ENCODE results near the gene BDKRB2. TPM values are rescaled to one million over a fixed set of nuclear protein-coding genes. Genes with fewer than 3 reads are reported as not detected.

The BDKRB2 gene
- total RNA-seq, 2 donors from 2014 or later = 1.1 to 3.8 TPM

GRCh38 chr14:96206461-96206860 lies 1.8 kb downstream of the BDKRB2 start:
- H3K27ac Mint-ChIP-seq = no peak overlapping the region
- Histone ChIP-seq H3K36me3 (ENCODE audit: control insufficient read depth, insufficient read depth, low read length) (no peaks in the 10 kb centered on the region), H3K27me3 (ENCODE audit: control insufficient read depth, insufficient read depth, low read length, poor library complexity, severe bottlenecking) (no peaks in the 10 kb centered on the region), H3K4me3 (ENCODE audit: low read length) (no peak overlapping the region), H3K9ac (ENCODE audit: extremely low read depth, low read length, poor library complexity, severe bottlenecking) (no peak overlapping the region), H3K27ac (ENCODE audit: low read depth, low read length) (no peak overlapping the region), H3K4me1 (ENCODE audit: control insufficient read depth, insufficient read depth, low read length) (peaks cover 16% of the 10 kb centered on the region), H3K9me3 (ENCODE audit: control insufficient read depth, low read length) (peaks cover 4% of the 10 kb centered on the region)
- DNase-seq = no peak
- H3K27me3 Mint-ChIP-seq (ENCODE audit: insufficient read depth) = no peaks in the 10 kb centered on the region
- TF ChIP-seq, protein P1, sequence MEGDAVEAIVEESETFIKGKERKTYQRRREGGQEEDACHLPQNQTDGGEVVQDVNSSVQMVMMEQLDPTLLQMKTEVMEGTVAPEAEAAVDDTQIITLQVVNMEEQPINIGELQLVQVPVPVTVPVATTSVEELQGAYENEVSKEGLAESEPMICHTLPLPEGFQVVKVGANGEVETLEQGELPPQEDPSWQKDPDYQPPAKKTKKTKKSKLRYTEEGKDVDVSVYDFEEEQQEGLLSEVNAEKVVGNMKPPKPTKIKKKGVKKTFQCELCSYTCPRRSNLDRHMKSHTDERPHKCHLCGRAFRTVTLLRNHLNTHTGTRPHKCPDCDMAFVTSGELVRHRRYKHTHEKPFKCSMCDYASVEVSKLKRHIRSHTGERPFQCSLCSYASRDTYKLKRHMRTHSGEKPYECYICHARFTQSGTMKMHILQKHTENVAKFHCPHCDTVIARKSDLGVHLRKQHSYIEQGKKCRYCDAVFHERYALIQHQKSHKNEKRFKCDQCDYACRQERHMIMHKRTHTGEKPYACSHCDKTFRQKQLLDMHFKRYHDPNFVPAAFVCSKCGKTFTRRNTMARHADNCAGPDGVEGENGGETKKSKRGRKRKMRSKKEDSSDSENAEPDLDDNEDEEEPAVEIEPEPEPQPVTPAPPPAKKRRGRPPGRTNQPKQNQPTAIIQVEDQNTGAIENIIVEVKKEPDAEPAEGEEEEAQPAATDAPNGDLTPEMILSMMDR (conservative IDR thresholded peaks at IDR 0.05) = no peak
- peaks cover 19% of the 10 kb centered on the region for H3K4me1 Mint-ChIP-seq
- 88 to 95% methylated on average over 7 to 8 of the region's 8 CpGs for WGBS, 2 experiments (ENCODE audit: insufficient coverage in 1 of 2, insufficient read length in 1 of 2)
- H3K9me3 Mint-ChIP-seq = peaks cover 3% of the 10 kb centered on the region
- peaks cover 12% of the 10 kb centered on the region for H3K36me3 Mint-ChIP-seq (ENCODE audit: low read depth)
- H3K4me3 Mint-ChIP-seq = no peak overlapping the region

GRCh38 chr14:96207686-96208085 lies 3.0 kb downstream of the BDKRB2 start:
- Mint-ChIP-seq H3K36me3 (ENCODE audit: low read depth) (peaks cover 16% of the 10 kb centered on the region), H3K9me3 (peaks cover 11% of the 10 kb centered on the region), H3K4me3 (no peak overlapping the region), H3K27ac (no peak overlapping the region), H3K27me3 (ENCODE audit: insufficient read depth) (no peaks in the 10 kb centered on the region), H3K4me1 (peaks cover 19% of the 10 kb centered on the region)
- DNase-seq = no peak
- Histone ChIP-seq H3K9me3 (ENCODE audit: control insufficient read depth, low read length) (peaks cover 10% of the 10 kb centered on the region), H3K4me1 (ENCODE audit: control insufficient read depth, insufficient read depth, low read length) (peaks cover 16% of the 10 kb centered on the region), H3K9ac (ENCODE audit: extremely low read depth, low read length, poor library complexity, severe bottlenecking) (no peak overlapping the region), H3K27ac (ENCODE audit: low read depth, low read length) (no peak overlapping the region), H3K36me3 (ENCODE audit: control insufficient read depth, insufficient read depth, low read length) (no peaks in the 10 kb centered on the region), H3K4me3 (ENCODE audit: low read length) (no peak overlapping the region), H3K27me3 (ENCODE audit: control insufficient read depth, insufficient read depth, low read length, poor library complexity, severe bottlenecking) (no peaks in the 10 kb centered on the region)
- WGBS, 2 experiments (ENCODE audit: insufficient coverage in 1 of 2, insufficient read length in 1 of 2) = 93% methylated on average over 5 of the region's 5 CpGs
- TF ChIP-seq, protein P1 (conservative IDR thresholded peaks at IDR 0.05) = no peak

DNA sequence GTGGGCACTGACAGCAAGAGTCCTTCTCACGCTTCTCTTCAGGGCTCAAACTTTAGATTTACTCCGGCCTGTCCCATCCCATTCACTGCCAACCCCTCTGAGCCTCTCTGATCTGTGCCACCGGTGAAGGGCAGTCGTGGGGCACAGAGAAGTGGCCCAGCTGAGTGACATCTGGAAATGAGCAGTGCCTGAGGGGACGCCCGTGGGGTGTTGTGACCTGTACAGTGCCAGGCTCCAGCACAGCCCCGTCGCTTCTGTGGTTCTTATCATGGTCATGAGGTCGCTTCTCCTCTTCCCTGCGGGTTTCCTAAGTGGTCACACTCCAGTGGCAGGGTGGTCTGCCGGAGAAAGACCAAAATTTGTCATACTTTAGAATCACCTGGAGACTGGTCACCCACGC lies 4.1 kb downstream of the BDKRB2 start:
- H3K9me3 Mint-ChIP-seq = peaks cover 11% of the 10 kb centered on the region

More for the DNA sequence above, 4.1 kb downstream of the BDKRB2 start:
- no peak overlapping the region for H3K27ac Mint-ChIP-seq
- peaks cover 10% of the 10 kb centered on the region for H3K9me3 ChIP-seq (ENCODE audit: control insufficient read depth, low read length)
- H3K27me3 Mint-ChIP-seq (ENCODE audit: insufficient read depth) = no peaks in the 10 kb centered on the region
- H3K4me1 Mint-ChIP-seq = peaks cover 19% of the 10 kb centered on the region
- H3K9ac ChIP-seq (ENCODE audit: extremely low read depth, low read length, poor library complexity, severe bottlenecking) = no peak overlapping the region
- H3K36me3 Mint-ChIP-seq (ENCODE audit: low read depth) = peaks cover 16% of the 10 kb centered on the region
- peaks cover 16% of the 10 kb centered on the region for H3K4me1 ChIP-seq (ENCODE audit: control insufficient read depth, insufficient read depth, low read length)
- no peak overlapping the region for H3K4me3 Mint-ChIP-seq
- no peak for DNase-seq
- H3K27me3 ChIP-seq (ENCODE audit: control insufficient read depth, insufficient read depth, low read length, poor library complexity, severe bottlenecking) = no peaks in the 10 kb centered on the region
- 93% methylated on average over 10 to 12 of the region's 12 CpGs for WGBS, 2 experiments (ENCODE audit: insufficient coverage in 1 of 2, insufficient read length in 1 of 2)
- H3K36me3 ChIP-seq (ENCODE audit: control insufficient read depth, insufficient read depth, low read length) = no peaks in the 10 kb centered on the region
- TF ChIP-seq, protein P1 (conservative IDR thresholded peaks at IDR 0.05) = no peak
- H3K4me3 ChIP-seq (ENCODE audit: low read length) = no peak overlapping the region
- H3K27ac ChIP-seq (ENCODE audit: low read depth, low read length) = no peak overlapping the region
